GM11168 (cell line): ENCODE measurements around the gene MYBPC2.
"Not testable (repeated sequence)": the region's sequence is repeated elsewhere in the genome, so short reads cannot be mapped to it uniquely, and the experiment has no call there.

Experiments used
- in situ Hi-C: fragments of 300-500 bp; cut with MboI; formaldehyde crosslinking; loops from one replicate; pipeline ENCODE4 v1.12.0; 2022; ENCODE audit warnings: low sequenced_read_pairs; ENCODE audit not compliant: unreplicated experiment

Gene MYBPC2

DNA sequence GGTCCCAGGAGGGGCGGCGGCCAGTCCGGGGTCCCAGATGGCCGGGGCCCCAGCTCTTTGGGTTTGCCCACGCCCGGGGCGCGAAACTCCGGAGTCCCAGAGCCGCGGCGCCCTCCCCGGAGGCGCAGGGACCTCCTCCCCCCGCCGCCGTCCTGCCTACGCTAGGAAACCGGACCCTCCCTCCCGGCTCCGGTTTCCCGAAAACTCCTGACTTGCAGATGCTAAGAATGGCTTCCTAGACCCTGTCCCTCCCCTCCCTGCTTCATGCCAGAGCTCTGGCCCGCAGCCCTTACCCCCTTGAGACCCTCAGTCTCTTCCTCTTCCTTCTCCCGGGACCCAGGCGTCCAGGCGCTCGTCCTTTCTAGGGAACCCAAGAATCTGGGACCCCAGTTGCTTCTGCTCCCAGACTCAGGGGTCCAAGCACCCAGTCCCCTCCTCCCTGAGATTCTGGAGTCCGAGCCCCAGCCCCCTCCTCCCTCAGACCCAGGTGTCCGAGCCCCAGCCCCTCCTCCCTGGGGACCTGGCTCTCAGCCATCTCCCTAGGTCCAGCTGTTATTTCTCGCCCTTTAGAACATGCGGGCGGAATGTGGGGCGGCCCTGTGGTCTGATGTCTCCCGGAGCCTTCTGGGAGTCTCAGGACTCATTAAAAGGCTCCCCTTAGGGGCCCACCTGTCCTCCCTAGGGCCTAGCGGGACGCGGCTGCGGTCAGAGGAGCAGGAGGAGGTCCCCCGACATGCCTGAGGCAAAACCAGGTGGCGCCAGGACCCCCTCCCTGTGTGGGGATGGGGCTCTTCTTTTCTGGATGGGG lies at the start of gene MYBPC2:
Gene MYBPC2 (plus strand): TSS at position 672 of the 808 bp plus-strand sequence. CDS start 62 bp downstream, at position 734.
- in situ Hi-C loops, result no loop called here

DNA sequence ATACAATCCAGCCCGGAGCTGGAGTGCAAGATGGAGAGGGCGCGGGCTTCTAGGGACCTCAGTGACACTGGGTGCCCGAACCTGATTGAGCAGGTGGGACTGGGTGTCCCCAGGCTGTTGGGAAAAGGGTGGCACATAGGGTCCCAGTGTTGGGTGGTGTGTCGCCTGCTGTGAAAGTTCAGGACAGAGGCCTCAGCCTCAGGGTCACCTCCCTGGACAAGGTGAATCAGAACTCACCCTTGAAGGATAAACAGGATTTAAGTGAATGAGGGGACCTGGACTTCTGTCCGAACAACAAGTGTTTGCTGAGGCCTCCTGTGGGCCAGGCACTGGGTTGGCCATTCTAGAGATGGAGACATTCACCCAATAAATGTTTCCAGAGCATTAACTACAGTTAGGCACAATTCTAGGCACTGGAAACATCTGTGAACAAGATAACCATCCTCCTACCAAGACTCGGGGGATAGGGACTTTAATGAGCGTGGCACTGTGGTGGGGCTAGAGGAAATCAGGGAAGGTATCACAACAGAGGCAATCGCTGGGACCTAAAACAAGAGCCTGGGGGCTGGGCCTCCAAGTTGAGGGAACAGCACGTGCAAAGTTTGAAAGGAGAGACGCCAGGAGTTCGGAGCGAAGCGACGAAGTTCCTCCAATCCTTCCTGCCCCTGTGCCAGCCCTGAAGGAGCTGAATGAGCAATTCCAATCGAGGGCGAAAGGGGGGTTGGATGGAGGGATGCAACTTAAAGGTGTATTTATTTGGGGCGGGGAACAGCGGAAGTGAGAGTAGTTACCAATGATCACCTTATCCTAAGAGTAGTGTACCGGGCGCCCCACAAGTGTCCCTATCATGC lies 49.5 kb upstream of the MYBPC2 start:
- in situ Hi-C loops, result no loop called here

DNA sequence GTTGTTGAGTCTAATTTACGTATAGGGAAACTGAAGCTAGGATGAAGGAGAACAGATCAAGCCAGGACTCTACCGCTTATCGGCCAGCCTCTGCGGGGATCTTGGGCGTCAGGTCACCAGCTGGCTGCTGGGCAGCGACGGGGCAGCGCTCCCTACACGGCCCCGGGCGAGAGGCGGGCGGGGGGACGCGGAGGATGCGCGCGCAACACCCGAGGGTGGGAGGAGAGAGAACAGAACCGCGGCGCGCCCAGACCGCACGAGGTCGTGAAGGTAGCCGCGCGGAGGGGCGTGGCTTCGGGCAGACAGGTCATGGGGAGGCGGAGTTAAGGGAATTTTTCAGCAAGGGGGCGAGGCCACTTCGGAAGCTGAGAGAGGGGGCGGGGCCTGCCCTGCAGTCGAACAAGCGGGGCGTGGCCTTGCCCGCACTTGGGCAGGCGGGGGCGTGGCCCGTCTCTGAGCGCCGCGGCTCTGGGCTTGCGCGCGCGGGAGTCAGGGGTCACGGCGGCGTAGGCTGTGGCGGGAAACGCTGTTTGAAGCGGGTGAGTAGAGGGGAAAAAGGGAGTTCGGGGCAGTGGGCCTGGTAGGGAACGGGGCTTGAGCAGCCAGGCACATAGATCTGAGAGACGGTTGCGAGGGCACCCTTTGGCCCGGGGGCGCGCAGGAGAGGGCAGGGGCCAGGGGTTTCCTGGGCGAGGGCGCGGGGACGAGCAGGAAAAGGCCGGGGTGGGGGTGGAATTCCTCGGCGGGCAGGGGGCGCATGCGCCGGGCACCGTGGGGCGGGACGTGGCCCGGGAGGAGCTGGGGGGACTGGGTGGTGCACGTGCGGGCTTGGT lies 48.6 kb upstream of the MYBPC2 start, which contains the start of gene POLD1:
Gene POLD1 (plus strand): TSS at position 496 of the 833 bp plus-strand sequence. CDS start 14,505 bp downstream, outside the sequence.
- in situ Hi-C loops, result no loop called here

DNA sequence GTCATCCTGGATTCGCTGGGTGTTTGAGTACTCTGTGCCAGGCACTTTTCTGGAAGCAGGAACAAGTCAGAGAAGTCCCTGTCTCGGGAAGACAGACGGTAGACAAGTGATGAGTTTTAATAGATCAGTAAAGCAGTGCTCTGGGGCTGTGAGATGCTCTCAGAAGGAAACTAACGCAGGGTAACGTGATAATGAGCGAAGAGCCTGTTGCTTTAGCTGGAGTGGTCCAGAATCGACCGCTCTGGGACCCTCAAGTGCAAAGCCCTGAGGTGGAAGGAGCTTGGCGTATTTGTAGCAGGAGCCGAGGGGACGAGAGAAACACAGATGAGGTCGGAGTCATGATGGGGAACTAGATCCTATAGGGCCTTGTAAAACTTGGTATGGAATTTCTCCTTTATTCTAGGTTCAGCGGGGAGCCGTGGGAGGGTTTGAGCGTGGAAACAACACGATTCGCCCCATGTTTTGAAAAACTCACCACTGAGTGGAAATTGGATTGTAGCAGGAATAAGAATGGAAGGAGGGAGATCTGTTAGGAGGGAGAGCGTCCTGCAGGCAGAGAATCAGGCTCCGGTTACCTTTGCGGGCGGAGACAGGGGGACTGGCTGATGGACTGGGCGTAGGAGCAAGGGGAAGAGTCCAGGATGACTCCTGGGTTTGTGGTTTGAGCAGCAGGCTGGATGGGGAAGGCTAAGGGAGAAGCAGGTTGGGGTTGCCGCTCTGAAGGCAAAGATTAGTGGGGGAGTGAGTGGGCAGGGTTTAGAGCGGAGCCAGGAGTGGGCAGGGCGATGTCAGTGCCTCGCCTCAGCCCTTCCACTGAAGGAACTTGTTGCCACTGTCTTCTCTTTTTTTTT lies 47.8 kb upstream of the MYBPC2 start:
- in situ Hi-C loops, result no loop called here

DNA sequence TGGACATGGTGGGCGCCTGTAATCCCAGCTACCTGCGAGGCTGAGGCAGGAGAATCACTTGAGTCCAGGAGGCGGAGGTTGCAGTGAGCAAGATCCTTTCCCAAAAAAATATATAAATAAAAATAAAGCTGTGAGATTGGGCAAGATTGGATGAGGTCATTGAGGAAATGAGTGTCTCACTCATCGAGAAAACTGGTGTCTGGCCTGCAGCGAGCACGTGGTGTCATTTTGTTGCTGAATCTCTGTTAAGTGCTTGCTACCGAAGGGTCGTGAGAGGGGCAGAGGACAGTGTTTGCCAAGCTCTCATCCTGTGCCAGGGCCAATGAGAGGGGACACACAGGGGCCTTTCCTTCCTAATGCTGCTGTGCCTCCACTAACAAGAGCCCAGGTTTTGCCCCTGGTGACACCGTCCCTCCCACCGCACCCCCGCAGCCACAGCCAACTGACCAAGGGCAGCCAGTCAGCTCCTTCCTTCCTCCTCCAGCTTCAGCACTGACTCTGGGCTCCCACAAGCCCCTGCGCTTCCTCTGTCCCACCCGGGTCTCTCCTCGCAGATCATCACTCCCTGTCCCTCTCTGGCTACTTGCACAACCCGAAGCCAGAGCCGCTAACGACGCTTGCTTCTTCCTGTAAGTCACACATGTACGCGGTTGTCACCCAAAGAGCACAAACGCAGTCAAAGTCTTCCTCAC lies 45.4 kb upstream of the MYBPC2 start:
- in situ Hi-C loops, result no loop called here

DNA sequence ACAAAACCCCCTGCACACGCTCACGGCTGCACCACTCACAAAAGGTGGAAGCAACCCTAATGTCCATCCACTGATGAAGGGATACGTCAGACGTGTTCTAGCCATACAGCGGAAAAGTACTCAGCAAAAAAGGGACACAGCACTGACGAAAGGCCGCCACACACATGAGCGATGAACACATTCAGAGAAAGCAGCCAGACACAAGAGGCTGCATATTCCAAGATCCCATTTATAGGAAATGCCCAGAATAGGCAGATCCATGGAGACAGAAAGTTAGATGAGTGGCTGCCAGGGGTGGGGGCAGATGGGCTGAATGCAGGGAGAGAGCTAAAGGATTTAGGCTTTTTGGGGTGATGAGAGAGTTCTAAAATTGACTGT lies 44.8 kb upstream of the MYBPC2 start:
- in situ Hi-C loops, result no loop called here

DNA sequence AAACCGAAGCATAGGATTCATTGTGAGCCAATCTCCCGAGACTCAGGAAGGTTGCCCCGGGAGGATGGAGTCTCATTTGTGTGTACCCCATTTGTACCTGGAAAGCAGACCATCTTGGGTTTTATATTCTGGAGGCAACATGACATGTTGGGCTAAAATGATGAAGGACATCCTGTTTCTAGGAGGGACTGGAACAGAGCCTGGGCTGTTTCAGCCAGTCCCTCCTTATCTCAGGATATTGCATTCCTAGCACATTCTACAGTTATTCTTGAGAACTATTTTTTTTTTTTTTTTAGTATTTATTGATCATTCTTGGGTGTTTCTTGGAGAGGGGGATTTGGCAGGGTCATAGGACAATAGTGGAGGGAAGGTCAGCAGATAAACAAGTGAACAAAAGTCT lies 42.4 kb upstream of the MYBPC2 start:
- in situ Hi-C loops, result not testable (repeated sequence)

DNA sequence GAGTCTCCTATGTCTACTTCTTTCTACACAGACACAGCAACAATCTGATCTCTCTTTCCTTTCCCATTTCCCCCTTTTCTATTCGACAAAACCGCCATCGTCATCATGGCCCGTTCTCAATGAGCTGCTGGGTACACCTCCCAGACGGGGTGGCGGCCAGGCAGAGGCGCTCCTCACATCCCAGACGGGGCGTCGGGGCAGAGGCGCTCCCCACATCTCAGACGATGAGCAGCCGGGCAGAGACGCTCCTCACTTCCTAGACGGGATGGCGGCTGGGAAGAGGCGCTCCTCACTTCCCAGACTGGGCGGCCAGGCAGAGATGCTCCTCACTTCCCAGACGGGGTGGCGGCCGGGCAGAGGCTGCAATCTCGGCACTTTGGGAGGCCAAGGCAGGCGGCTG lies 41.7 kb upstream of the MYBPC2 start:
- in situ Hi-C loops, result not testable (repeated sequence)

DNA sequence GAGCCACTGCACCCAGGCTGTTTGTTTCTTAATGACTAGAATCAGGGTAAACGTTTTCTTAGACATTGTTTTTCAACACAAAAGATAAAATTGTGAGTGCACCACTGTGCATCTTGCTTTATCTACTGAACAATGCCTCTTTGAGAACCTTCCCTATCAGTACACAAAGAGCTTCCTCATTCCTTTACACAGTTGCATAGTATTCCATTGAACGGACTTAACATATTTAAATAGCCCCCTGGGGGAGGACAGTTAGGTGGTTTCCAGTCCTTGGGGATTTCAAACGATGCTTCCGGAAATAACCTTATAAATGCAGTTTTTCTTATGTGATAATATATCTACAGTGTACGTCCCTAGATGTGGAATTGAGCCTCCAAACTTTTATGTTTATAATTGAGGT lies 39.9 kb upstream of the MYBPC2 start:
- in situ Hi-C loops, result no loop called here

DNA sequence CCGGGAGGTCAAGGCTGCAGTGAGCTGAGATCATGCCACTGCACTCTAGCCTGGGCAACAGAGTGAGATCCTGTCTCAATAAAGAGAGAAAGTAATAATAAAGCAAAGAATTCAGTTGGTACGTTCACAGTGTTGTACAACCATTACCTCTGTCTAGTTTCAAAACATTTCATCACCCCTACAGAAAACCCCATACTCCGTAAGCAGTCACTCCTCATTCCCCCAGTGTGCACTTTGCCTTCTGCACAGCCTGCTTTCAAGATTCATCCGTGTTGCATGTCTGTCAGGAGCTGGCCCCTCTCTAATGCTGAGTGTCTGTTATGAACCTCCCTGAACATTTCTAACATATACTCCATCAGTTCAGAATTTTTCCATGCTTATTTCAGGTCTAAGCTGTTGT lies 39.1 kb upstream of the MYBPC2 start:
- in situ Hi-C loops, result no loop called here

DNA sequence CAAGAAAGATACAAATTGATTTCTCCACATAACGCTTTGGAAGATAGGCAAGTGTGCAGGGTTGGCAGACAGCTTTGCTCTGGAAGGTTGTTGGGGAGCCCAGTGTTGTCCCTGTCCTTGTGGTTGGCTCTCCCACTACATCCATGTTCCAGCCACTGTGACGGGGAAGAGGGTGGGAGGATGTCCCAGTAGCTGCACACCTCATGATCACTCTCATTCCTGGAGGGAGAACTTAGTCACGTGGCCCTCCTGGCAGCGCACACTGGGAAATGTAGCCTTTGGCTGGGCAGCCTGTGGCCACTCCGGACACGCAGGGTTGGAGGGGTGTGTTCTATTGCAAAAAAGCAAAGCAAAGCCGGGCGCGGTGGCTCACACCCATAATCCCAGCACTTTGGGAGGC lies 38.7 kb upstream of the MYBPC2 start:
- in situ Hi-C loops, result no loop called here

DNA sequence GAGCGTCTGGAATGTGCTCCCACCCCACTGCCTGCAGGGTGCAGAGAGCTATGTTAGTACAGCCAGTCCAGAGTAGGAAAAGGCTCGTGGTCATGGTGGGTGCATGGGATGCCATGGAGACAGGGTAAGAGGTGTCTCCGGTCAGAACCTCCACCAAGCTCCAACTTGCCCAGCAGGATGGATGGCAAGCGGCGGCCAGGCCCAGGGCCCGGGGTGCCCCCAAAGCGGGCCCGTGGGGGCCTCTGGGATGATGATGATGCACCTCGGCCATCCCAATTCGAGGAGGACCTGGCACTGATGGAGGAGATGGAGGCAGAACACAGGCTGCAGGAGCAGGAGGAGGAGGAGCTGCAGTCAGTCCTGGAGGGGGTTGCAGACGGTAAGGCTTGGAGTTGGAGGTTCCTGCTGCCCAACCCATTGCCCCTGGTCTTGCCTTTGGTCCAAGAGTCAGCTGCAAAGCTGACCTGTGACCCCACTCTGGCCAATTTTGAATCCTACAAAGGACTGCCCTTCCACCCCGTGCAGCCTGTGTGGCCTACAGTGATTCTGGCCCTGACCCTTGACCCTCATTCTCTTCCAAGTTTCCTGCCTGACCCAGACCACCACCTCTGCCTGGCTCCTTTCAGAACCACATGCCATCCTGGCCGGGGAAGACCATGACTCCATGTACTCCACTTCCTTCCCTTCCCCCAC lies 33.9 kb upstream of the MYBPC2 start:
- in situ Hi-C loops, result no loop called here

DNA sequence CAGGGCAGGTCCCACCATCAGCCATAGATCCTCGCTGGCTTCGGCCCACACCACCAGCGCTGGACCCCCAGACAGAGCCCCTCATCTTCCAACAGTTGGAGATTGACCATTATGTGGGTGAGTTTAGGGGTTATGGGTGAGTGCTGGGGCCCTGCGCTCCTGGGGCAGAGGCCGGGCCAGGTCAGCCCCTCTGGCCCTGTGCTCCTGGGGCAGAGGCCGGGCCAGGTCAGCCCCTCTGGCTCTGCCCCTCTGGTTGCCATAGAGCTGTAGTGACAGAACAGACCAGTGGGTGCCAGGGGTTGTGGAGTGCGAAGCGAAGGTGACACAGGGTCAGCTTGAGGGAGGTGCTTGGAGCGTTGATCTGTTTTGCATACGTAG lies 33.3 kb upstream of the MYBPC2 start:
- in situ Hi-C loops, result no loop called here

DNA sequence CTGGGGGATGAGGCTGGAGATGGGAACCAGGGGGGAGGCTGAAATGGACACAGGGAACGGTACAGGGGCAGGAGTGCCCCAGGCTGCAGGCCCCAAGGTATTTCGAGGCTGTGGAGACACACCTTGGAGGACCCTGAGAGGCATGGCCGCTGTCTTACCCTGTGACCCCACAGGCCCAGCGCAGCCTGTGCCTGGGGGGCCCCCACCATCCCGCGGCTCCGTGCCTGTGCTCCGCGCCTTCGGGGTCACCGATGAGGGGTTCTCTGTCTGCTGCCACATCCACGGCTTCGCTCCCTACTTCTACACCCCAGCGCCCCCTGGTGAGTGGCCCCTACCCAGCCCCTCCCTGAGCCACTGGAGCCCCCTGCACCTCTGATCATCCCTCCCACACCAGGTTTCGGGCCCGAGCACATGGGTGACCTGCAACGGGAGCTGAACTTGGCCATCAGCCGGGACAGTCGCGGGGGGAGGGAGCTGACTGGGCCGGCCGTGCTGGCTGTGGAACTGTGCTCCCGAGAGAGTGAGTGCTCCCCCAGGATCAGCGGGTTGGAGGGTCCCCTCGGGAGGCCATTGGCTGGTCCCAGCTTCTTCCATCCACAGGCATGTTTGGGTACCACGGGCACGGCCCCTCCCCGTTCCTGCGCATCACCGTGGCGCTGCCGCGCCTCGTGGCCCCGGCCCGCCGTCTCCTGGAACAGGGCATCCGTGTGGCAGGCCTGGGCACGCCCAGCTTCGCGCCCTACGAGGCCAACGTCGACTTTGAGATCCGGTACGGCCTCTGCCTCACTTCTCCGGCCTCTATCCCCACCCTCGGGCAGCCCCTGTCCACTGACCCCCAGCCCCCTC lies 30.9 kb upstream of the MYBPC2 start:
- in situ Hi-C loops, result no loop called here

DNA sequence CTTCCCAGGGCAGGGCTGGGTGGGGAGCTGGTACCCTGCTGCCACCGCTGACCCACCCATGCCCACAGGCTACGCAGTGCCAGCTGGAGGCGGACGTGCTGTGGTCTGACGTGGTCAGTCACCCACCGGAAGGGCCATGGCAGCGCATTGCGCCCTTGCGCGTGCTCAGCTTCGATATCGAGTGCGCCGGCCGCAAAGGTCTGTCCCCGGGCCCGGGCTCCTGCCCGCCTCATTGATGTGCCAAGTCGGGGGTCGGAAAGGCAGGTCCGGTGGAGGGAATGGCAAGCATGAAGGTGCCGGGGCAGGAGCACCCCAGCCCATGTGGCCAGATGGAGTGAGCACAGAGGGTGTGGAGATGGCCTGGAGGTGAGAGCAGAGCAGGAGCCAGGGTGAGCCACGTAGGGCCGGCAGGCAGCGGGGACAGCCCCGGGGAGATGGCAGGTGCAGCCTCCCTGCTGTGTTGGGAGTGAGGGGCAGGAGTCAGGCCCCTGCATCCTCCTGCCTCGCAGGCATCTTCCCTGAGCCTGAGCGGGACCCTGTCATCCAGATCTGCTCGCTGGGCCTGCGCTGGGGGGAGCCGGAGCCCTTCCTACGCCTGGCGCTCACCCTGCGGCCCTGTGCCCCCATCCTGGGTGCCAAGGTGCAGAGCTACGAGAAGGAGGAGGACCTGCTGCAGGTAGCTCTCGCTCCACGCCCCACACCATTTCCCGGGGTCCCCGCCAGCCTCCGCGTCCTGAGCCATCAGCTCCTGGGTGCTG lies 30.0 kb upstream of the MYBPC2 start:
- in situ Hi-C loops, result no loop called here

DNA sequence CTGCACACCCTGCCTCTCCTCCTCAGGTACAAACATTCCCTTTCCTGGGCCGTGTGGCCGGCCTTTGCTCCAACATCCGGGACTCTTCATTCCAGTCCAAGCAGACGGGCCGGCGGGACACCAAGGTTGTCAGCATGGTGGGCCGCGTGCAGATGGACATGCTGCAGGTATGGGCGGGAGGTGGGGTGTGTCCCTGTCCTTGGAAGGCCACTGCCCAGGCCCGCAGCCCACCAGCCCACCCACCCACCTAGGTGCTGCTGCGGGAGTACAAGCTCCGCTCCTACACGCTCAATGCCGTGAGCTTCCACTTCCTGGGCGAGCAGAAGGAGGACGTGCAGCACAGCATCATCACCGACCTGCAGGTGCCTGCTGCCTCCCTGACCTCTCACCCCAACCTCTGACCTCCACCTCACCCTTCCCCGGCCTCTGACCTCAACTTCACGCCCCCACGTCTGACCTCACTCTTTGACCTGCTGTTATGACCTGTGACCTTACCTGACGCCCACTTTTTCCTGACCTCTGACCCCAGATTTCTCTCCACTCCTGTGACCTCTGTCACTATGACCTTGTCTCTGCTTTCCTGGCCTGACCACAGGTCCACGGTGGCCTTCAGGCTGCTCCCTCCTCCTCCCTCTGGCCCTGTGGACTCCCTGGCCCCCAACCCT lies 26.4 kb upstream of the MYBPC2 start:
- in situ Hi-C loops, result no loop called here
